T1000 (cell line): ENCODE results near the gene ANAPC7.
"Not testable (repeated sequence)": the region's sequence is repeated elsewhere in the genome, so short reads cannot be mapped to it uniquely, and the experiment has no call there.

ENCODE experiments used
- DNase-seq: peaks from one replicate; lab custom pipeline; 2025; ENCODE audit warnings: mixed read lengths; lab: John Stamatoyannopoulos, UW

ANAPC7 gene

GRCh38 chr12:110348431-110349059, 55.0 kb downstream of the ANAPC7 start:
- DNase-seq = no peak

- no peak for DNase-seq
Observed at GRCh38 chr12:110347767-110348166, 55.7 kb downstream of the ANAPC7 start.

GRCh38 chr12:110345963-110346362, 57.5 kb downstream of the ANAPC7 start:
- DNase-seq = no peak

GRCh38 chr12:110345176-110345661, 58.3 kb downstream of the ANAPC7 start:
- no peak for DNase-seq

- DNase-seq = no peak
Observed at GRCh38 chr12:110344657-110345056, 58.9 kb downstream of the ANAPC7 start.

GRCh38 chr12:110343736-110344555, 59.6 kb downstream of the ANAPC7 start:
- DNase-seq = no peak

- no peak for DNase-seq
Observed at GRCh38 chr12:110343114-110343513, 60.4 kb downstream of the ANAPC7 start.

- no peak for DNase-seq
Observed at GRCh38 chr12:110342157-110342556, 61.4 kb downstream of the ANAPC7 start.

- no peak for DNase-seq
Observed at GRCh38 chr12:110340706-110341105, 62.8 kb downstream of the ANAPC7 start.

- DNase-seq = not testable (repeated sequence)
Observed at GRCh38 chr12:110340261-110340660, 63.2 kb downstream of the ANAPC7 start.

GRCh38 chr12:110339184-110339952, 64.1 kb downstream of the ANAPC7 start:
- DNase-seq = no peak

- DNase-seq = no peak
Observed at GRCh38 chr12:110338754-110339153, 64.8 kb downstream of the ANAPC7 start.

- no peak for DNase-seq
Observed at GRCh38 chr12:110337912-110338710, 65.4 kb downstream of the ANAPC7 start.

GRCh38 chr12:110335481-110336045, 67.9 kb downstream of the ANAPC7 start:
- DNase-seq = no peak

- no peak for DNase-seq
Observed at GRCh38 chr12:110333201-110333600, 70.3 kb downstream of the ANAPC7 start.

GRCh38 chr12:110330544-110330943, 73.0 kb downstream of the ANAPC7 start:
- DNase-seq = no peak

- DNase-seq = no peak
Observed at GRCh38 chr12:110330124-110330523, 73.4 kb downstream of the ANAPC7 start.

GRCh38 chr12:110329710-110330109, 73.8 kb downstream of the ANAPC7 start:
- DNase-seq = no peak
